Measurements from ENCODE around the gene ARMC2.
"Not testable (repeated sequence)": the region's sequence is repeated elsewhere in the genome, so short reads cannot be mapped to it uniquely, and the experiment has no call there.

Gene ARMC2

DNA sequence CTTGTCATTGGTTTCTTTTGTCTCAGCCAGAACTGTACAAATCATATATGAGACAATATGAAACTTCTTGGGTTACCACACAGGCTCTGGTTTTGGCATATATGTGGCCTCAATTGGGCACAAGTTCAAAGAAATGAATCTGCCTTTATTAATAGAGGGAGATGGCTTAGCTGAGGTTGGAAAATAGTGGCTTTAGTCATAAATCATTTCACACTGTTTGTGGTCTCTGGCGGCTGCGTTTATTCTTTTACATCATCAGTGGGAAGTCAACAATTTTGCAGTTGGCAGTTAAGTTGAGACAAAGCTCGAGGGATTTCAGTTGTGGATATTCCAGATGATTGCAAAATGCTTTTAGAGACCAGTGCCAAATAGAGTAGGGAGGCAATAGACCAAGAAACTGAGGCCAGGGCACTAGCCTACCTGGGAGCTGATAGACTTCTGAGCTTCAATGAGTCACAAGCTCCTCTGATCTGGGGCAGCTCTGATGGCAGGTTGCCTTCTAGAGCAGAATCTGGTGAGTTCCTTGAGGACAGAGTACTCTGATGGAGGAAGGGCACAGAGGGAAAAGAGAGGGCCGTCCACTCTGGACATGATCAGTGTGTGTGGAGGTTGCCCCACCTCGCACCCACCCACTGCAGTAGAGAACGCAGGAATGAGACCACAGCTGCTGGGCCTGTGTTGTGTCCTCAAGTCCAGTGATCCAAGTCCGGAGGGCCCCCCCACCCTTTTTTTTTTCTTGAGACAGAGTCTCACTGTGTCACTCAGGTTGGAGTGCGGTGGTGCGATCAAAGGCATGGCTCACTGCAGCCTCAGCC lies 73.5 kb downstream of the ARMC2 start:
- DNase-seq, result no peak

DNA sequence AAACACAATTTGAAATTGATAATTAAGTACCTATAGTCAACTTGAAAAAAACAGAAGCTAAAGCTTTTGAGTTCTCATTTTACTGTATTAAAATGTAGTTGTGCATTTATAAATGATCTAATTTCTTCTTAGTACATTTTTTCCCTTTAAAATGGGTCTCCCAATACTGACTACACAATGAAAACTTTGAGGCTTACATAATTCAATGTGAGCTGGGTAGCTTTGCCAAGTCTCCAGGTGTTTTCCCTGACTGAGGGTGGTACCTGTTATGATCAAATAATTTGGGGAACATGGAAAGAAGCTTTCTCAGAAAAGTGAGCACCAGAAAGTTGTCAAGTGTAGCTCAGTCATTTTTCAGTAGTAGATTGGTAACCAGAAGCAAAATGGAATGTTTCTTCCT lies 74.3 kb downstream of the ARMC2 start:
- no peak for DNase-seq

DNA sequence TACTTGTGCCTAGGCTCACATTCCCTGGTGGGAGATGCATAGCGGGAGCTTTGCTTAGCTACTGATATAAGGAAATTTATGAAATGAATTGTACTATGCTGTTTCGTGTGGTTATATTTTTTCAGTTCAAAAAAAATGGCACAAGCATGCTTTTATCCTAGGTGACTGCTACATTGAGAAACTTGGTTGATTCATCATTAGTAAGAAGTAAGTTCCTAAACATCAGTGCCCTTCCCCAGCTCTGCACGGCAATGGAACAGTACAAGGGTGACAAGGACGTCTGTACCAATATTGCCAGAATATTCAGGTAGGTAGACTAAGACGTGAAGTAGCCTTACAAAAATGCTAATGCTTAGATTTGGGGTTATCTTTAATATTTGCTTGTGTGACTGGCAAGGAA lies 79.7 kb downstream of the ARMC2 start:
- no peak for DNase-seq

DNA sequence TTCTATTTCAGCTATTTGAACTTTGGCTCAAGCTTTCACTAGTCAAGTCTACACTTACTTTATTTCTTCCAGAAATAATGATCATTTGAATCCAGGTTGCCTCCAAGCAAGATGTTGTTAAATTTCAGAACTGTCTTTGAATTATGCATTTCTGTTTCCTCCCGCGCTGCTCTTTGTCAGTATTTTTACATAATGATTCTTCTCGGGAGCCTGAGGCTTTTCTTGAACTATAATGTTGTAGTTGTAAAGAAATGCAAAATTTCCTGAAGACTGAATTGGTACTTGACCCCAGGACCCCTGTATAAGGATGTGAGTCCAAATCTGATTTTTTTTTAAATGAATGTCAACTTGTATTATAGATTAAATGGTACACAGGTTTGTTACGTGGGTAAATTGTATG lies 80.4 kb downstream of the ARMC2 start:
- no peak for DNase-seq

DNA sequence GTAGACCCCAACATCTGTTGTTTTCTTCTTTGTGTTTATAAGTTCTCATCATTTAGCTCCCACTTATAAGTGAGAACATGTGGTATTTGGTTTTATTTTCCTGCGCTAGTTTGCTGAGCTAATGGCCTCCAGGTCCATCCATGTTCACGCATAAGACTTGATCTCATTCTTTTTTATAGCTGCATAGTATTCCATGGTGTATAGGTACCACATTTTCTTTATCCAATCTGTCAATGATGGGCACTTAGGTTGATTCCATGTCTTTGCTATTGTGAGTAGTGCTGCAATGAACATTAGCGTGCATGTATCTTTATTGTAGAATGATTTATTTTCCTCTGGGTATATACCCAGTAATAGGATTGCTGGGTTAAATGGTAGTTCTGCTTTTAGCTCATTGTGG lies 82.9 kb downstream of the ARMC2 start:
- DNase-seq, result not testable (repeated sequence)

DNA sequence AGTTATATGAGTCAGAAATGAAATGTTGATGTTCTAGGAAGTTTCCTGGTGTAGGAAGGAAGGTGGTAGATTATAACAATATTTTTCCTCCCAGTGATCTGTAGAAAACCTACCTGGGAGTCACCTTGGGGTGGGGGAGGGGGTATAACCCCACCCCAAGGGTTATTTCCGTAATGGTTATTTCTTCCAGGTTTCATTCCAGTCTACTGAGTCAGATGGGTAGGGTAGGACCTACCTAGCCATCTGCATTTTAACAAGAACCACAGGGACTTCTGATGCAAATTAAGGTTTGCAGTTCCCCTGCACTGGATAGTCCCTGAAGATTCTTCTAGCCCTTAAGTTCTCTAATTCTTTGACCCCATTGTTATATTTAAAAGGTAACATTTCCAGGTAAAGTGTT lies 88.9 kb downstream of the ARMC2 start:
- DNase-seq, result no peak

DNA sequence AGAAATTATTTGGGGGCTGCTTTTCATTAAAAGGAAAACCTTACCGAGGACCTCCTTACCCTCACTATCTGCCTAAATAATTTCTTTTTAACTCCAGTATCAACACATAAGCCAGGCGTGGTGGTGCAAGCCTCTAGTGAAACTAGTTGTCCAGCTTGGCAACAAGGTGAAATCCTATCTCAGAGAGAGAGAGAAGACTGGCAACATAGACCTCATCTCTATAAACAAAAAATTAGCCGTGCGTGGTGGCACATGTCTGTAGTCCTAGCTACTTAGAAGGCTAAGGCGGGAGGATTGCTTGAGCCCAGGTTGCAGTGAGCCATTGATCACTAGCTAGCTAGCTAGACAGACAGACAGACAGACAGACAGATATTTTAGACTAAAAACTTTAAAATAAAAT lies 92.5 kb downstream of the ARMC2 start:
- DNase-seq, result no peak

DNA sequence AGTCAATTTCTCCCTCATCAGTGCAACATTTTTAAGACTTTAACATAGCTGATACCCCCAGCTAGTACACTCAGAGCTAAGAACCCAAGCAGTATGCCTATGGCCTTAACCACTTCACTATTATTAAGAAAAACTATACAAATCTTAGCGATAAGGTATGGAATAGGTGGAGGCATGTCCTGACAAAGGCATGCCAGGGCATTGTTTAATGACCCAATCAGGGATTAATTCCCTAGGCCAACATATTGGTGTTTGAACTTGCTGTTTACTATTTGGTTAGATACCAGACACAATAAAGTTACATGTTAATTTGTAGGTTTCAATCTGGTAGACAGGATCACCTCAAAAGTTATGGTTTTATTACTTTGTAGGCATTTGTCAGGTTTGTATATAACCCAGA lies 93.1 kb downstream of the ARMC2 start:
- DNase-seq, result no peak

DNA sequence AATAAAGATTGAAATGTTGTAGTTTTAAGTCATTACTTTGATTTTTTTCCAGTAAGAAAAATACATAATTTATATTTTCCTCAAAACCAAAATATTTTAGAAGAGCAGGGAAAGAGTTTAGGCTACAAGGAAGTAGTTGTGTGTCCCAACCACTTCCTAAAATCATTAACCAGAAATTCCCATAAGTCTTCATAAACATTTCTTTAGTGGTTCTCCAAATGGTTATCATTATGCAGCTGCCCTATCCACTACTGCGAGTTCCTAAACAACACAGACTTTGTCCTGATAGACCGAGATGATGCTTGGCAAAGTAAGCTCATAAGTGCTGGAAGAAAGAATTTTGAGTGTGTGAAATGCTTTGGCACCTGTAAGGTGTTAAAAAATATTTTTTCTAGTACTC lies 93.6 kb downstream of the ARMC2 start:
- DNase-seq, result no peak

DNA sequence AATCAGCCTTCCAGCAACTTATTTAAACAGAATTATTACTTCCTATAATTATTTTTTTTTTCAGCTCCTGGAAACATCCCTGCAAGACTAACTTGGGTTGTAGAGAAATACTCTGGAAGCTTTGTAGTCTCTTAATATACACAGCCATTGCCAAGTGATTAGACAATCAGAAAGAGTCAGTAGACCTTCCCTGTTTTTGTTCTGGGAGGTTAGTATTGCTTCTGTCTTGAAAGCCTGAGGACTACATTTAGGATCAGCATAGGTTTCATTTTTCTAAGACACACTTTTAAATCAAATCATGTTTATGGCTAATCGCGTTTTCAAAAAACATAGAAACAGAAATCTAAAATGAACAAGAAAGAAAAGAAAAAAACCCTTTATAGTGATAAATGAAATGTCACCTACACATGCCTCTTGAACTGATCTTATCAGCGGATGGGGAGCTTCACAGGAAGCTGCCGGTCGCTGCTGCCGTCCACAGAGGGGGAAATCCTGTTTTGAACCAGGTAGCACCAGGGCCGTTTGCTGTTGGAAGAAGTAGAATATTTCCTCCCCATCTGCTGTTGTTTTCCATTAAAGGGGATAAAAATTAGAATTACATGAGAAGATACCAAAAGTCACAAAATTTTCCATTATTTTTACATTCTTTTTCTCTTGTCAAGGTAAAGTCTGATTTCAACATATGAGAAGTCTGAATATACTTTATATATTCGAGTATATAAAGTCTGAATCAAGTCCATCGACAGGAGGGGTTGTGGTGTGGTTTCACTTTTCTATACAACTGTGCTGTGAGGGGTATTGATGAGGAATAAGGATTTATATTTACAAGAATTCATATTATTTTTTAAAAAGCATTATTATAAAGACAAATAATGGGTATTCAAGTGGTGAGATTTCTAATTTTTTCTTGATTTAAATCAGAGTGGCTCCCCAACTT lies 94.6 kb downstream of the ARMC2 start:
- DNase-seq, result no peak

DNA sequence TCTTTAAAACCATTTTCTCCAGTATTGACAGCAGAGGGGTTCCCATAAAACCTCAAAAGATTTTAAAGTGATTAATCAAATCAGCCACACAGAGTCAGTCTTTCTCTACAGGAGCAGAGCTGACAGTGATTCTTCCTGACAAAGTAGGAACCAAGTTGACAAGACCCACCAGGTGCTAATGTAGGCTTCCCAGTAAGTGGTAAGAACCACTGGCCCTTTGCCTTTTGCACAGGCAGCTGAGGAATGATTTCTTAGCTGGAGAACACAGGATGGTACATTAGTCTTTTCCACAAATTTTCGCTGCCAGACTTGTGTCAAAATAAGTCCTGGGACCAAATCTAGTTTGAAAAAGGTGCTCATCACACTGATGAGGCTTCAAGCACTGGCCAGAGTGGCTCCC lies 95.8 kb downstream of the ARMC2 start:
- DNase-seq, result no peak

DNA sequence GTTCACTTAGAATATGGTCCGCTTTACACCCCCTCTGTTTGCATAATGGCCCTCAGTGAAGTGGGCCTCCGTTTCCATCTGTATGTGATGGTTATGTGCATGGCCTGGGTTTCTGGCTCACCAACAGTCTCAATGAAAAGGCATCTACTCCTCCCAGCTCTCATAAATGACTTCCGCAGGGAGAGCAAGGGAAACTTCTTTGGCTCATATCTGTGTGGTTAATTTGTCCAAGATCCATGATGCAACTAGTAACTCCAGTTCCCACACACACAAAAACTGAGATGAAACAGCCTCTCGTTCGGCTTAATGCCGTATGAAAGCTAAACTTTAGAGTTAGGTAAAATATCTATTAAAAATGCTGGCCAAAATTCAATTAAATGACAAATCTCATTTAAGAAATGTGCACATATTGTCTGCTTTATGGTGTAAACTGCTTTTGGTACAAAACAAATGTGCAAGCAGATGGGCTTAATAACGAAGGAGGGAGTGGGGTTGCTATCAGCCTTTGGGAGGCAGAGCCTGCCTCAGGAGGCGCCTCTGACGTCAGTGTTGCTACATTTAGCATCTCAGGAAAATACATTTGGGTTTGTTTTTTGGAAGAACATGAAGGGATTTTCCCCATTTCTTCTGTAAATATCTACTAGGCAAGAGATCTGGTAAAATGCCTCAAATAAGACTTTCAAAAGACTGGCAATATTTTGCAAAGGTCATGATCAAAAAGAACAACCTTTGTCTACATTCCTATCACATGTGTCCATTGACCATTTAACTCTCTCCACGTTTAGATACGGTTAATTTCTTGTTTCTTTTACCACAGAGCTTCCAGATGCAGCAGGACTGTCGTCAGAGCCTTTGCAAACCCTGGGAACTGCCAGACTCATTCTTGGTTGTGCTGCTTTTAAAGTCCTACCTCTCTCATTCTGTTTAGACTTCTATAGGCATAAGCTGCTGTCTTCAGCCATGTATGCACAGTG lies 96.8 kb downstream of the ARMC2 start:
- no peak for DNase-seq

DNA sequence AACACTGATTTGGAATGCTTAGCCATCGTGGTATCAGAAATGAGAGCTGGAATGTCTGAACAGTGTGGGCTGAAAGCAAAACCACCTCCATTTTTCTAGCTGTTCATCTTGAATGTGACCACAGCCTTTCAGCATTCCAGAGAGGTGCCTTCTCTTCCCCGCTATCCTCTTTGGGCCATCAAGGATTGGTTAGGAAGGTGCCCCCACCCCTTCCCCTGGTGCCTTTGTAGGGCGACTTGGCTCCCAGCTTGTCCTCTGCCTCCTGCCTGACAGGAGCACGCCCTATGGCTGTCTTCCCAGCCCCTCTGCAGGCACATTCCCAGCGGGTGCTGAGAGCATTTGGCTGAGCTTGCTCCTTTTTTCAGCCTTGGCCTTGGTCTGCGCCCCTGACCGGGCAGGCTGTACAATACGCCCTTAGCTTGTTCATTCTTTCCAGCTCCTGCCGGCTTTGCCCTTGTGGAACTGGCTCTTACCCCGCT lies 97.5 kb downstream of the ARMC2 start:
- no peak for DNase-seq

DNA sequence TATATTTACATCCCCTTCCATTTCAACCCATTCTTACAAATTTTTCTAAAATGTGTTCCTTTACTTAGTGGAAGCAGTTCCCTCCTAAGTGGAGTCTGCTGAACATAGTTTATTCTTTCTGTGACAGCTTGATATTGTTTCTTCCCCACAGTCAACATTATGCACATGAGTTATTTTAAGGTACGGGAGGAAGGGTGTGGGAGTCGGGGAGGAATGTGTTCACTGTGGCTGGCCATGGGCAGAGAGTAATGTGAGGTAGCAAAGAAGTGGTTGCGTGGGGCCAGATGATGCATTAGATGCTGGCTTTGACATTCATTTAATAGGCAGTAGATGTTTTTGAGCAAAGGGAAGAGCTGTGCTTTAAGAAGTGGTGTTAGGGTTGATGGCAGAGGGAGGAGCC lies 98.5 kb downstream of the ARMC2 start:
- no peak for DNase-seq

DNA sequence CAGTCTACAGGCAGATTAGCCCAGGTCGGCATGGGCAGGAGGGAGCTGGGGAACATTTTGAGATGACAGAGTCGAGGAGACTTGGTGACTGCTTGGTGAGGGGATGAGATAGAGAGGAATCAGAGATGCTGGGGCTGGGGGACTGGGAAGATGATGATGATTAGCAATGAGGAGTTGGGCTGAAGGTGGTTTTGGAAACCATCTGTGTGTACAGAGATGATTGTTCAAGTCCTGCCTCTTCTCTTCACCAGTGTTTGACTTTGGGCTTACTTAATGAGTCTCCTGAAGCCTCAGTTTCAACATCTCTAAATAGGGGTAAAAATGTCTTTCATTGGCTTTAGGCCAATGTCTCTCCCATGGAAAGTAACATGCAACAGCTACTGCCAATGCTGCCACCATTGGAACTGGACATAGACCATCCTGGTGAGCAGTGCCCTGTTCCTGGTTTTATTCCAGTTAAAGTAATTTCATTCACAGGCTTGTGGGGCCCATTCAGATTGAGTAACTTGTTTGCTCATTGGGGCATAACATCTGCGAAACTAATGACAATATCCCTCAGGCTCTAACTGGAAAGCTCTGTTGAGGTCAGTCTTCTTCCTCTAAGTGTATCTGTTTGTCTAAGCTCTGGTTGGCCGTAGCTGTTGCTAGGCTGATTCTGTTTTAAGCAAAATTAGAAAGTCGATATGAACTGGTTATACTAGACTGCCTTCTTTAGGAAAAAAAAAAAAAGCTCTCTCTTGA lies 99.1 kb downstream of the ARMC2 start:
- DNase-seq, result no peak

DNA sequence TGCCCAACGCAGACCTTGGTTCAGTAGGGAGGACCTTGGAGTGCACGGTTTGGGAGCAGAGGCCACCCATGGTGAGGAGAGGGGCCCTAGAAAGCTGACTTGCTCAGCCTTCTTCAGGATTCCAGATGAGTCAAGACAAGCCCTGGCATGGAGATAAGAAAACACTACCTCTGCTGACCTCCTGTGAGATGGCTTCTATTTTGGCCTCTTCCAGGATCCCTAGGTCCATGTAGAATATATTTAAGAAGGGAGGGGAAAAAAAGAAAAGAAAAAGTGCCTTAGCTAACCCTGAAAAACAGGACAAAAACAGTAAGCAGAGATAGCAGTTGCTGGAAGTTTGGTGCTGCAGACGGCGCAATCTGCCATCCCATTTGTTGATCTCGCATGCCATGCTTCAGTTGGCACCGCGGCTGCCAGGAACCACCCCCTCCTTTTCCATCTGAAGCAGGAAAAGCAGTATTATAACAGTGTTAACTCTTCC lies 100.0 kb downstream of the ARMC2 start:
- no peak for DNase-seq

DNA sequence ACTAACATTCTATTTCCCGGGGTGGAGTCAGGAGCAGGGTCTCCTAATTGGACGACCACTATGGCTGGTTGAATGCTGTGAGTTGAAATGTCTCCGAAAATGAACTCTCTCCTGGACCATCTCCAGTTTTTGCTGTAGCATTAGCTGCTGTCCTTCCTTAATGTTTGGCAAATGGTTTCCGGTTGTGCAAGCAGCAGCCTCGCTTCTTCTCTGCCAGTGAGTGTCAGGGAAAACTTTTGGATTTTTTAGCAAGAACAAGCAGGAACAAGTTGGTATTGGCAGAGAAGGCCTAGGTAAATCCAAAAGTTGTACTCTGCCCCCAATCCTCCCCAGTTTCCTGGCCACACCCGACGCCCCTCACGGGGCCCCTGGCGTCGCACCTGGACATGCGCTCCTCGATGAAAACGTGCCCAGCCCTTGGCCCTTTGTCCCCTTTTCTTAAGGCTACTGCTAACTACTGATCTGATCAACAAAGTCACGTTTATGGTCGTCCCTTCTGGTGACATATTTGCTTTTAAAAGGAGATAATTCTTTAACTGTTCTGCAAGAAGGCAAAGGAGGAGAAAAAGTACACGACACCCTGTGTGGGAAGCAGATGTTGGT lies 103.2 kb downstream of the ARMC2 start:
- no peak for DNase-seq

DNA sequence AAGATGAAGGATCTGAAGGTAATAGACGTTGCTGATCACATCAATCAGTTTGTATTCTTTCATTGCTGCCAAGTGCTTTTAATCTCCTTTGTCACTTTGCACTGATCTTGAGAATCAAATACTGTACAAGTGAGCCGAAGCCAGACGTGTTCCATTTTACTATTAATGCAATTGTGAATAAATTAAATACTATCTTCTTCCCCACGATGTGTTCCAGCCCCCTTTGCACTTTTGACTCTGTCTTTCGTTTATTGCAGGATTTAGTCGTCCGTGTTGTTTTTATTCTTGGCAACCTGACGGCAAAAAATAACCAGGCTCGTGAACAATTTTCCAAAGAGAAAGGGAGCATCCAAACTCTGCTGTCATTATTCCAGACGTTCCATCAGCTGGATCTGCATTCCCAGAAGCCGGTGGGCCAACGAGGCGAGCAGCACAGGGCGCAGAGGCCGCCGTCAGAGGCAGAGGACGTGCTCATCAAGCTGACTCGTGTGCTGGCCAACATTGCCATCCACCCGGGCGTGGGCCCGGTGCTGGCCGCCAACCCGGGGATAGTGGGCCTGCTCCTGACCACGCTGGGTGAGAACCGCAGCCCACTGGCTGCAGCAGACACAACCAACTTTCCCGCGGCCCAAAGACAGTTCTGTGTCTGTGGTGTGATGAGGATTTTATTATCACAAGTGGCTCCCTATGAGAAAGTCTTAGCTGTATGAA lies 104.7 kb downstream of the ARMC2 start:
- no peak for DNase-seq

DNA sequence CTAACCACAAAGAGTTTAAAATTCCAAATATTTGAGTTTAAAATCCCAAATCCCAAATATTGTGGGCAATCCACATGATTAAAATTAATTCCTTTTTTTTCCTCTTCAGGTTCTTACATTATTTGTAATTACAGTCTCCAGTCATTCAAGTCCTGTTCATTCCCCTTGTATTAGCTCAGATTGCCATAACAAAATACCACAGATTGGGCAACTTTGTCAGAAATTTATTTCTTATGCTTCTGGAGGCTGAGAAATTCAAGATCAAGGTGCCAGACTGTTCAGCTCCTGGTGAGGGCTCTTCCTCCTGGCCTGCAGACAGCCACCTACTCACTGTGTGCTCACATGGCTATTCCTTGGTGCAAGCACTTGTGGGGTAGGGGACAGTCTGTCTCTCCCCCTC lies 105.5 kb downstream of the ARMC2 start:
- DNase-seq, result no peak

DNA sequence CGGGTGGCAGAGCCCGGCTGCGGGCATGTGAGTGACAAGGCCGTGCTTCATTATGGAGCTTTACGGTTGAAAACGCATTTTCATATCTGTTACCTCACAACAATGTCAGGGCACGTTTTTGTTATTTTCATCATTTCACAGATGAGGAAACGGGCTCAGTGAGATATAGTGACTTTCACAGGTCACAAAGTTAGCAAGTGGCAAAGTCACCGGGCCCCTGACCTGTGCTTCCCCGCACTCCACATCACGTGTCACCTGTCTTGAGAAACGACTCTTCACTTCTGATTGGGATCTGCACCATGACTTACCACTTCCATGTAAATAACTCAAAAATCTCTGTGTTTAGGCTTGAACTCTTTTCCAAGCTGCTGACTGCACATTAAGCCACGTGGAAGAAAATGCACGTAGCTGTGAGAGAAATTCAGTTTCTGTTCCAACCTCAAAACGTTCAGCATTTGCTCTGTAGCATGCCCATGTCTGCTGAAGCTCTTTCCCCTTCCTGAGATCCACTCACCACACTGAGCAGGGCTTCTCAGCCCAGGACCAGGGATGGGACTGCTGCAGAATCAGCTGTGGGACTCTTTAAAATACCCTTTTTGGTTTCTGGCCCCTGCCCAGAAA lies 107.2 kb downstream of the ARMC2 start:
- no peak for DNase-seq

Measured in NCI-H748 treated with DMSO at 0.1 percent for 48 hours (cell line).